ENCODE measurements around the gene CDK13.
"Not testable (repeated sequence)": the region's sequence is repeated elsewhere in the genome, so short reads cannot be mapped to it uniquely, and the experiment has no call there.

CDK13 gene

DNA sequence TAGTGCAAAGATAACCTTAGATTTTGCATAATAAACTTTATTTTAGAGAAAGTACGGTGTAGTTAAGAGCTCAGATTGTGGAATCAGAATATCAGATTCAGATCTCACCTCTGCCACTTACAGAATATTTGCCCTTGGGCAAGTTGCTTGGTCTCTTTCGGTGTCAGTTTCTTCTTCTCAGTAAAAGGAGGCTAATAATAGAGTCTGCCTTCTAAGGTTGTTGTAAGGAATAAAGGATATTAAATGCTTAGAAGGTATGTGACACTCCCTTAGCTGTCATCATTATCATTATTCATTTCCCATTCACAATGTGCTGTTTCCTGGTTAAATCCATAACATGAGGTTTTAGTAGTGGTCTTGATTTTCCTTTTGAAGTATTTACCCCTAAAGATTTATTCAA lies 142.1 kb downstream of the CDK13 start:
- Mint-ChIP-seq H3K4me3 (no peak overlapping the region), H3K4me1 (ENCODE audit: low read depth) (peaks cover 9% of the 10 kb centered on the region), H3K27ac (no peak overlapping the region), H3K36me3 (peaks cover 6% of the 10 kb centered on the region), H3K9me3 (ENCODE audit: low read depth) (no peaks in the 10 kb centered on the region), H3K27me3 (no peaks in the 10 kb centered on the region)

GRCh38 chr7:40093631-40094350 lies 143.7 kb downstream of the CDK13 start:
- no peak overlapping the region for H3K4me3 Mint-ChIP-seq
- H3K27ac Mint-ChIP-seq: no peak overlapping the region
- peaks cover 6% of the 10 kb centered on the region for H3K36me3 Mint-ChIP-seq
- no peaks in the 10 kb centered on the region for H3K9me3 Mint-ChIP-seq (ENCODE audit: low read depth)
- no peaks in the 10 kb centered on the region for H3K27me3 Mint-ChIP-seq
- peaks cover 9% of the 10 kb centered on the region for H3K4me1 Mint-ChIP-seq (ENCODE audit: low read depth)

GRCh38 chr7:40095230-40095629 lies 145.2 kb downstream of the CDK13 start:
- Mint-ChIP-seq H3K27me3 (no peaks in the 10 kb centered on the region), H3K4me1 (ENCODE audit: low read depth) (peaks cover 9% of the 10 kb centered on the region), H3K27ac (no peak overlapping the region), H3K4me3 (no peak overlapping the region), H3K9me3 (ENCODE audit: low read depth) (no peaks in the 10 kb centered on the region), H3K36me3 (peaks cover 6% of the 10 kb centered on the region)

DNA sequence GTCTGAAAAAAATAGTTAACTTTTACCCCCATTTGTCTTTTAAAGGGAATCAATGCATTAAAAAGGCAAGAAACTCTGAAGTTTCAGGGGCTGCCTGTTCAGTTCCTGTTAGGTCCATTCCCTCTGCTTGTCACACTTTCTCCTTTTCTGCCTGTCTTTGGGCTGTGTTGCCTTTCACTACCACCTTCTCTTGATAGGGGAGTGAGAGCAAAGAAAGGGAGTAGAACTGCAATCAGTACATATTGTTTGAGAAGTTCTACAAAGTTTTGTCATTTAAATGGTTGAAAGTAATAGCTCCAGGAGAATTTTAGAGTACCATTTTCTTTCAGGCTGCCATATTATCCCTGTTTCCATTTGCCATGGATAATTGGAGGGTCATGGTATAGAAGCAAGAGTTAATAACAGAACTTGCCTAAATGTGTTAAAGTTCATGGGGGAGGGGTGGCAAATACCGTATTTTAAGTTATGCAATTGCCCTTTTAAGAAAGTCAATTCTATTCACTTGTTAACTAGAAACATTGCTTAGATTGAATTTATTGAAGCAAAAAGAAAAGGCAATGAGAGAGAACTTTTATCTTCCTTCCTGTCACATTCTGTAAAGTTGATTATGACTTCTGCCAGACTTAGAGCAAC lies 145.8 kb downstream of the CDK13 start:
- Mint-ChIP-seq H3K27me3 (no peaks in the 10 kb centered on the region), H3K4me1 (ENCODE audit: low read depth) (peaks cover 9% of the 10 kb centered on the region), H3K27ac (peak overlapping the region; percentile 10), H3K36me3 (peaks cover 6% of the 10 kb centered on the region), H3K9me3 (ENCODE audit: low read depth) (no peaks in the 10 kb centered on the region), H3K4me3 (no peak overlapping the region)

- Mint-ChIP-seq H3K9me3 (ENCODE audit: low read depth) (no peaks in the 10 kb centered on the region), H3K27ac (peak overlapping the region; percentile 34), H3K4me1 (ENCODE audit: low read depth) (peaks cover 9% of the 10 kb centered on the region), H3K27me3 (no peaks in the 10 kb centered on the region), H3K36me3 (peaks cover 5% of the 10 kb centered on the region), H3K4me3 (no peak overlapping the region)
Measured at GRCh38 chr7:40097728-40098127, 147.7 kb downstream of the CDK13 start.

GRCh38 chr7:40098810-40099209 lies 148.8 kb downstream of the CDK13 start:
- Mint-ChIP-seq H3K27ac (no peak overlapping the region), H3K4me1 (ENCODE audit: low read depth) (peaks cover 9% of the 10 kb centered on the region), H3K27me3 (no peaks in the 10 kb centered on the region), H3K4me3 (no peak overlapping the region), H3K9me3 (ENCODE audit: low read depth) (no peaks in the 10 kb centered on the region), H3K36me3 (peaks cover 4% of the 10 kb centered on the region)

DNA sequence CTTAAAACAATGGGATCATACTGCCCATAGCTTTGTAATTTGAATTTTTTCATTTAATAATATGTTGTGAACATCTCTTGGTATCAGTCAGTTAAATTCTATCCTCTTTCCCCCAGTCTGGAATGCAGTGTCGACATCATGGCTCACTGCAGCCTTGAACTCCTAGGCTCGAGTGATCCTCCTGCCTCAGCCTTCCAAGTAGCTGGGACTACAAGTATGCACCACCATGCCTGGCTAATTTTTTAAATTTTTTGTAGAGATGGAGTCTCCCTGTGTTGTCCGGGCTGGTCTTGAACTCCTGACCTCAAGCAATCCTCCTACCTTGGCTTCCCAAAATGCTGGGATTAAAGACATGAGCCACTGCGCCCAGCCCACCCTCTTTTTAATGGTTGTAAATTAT lies 149.8 kb downstream of the CDK13 start:
- Mint-ChIP-seq H3K4me1 (ENCODE audit: low read depth) (peaks cover 7% of the 10 kb centered on the region), H3K4me3 (no peak overlapping the region), H3K9me3 (ENCODE audit: low read depth) (no peaks in the 10 kb centered on the region), H3K36me3 (peaks cover 2% of the 10 kb centered on the region), H3K27ac (no peak overlapping the region), H3K27me3 (no peaks in the 10 kb centered on the region)

DNA sequence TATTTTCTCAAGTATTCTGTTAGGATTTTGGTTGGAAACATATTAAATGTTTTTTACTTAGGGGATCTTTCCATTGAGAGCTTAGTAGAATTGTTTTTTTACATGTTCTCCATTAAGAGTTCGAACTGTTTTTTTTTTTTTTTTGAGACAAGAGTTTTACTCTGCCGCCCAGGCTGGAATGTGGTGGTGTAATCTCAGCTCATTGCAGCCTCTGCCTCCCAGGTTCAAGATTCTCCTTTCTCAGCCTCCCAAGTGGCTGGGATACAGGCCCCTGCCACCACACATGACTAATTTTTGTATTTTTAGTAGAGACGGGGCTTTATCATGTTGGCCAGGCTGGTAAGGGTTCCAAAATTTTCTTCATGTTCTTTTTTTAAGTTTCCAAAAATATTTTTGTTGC lies 151.1 kb downstream of the CDK13 start:
- no peaks in the 10 kb centered on the region for H3K27me3 Mint-ChIP-seq
- H3K9me3 Mint-ChIP-seq (ENCODE audit: low read depth): no peaks in the 10 kb centered on the region

GRCh38 chr7:40102897-40103296 lies 152.8 kb downstream of the CDK13 start:
- H3K36me3 Mint-ChIP-seq: no peaks in the 10 kb centered on the region
- no peak overlapping the region for H3K4me3 Mint-ChIP-seq
- no peaks in the 10 kb centered on the region for H3K4me1 Mint-ChIP-seq (ENCODE audit: low read depth)
- no peaks in the 10 kb centered on the region for H3K27me3 Mint-ChIP-seq
- no peak overlapping the region for H3K27ac Mint-ChIP-seq
- H3K9me3 Mint-ChIP-seq (ENCODE audit: low read depth): no peaks in the 10 kb centered on the region

More for the DNA sequence above, 151.1 kb downstream of the CDK13 start:
- no peak overlapping the region for H3K4me3 Mint-ChIP-seq
- H3K4me1 Mint-ChIP-seq (ENCODE audit: low read depth): peaks cover under 1% of the 10 kb centered on the region
- peaks cover under 1% of the 10 kb centered on the region for H3K36me3 Mint-ChIP-seq
- no peak overlapping the region for H3K27ac Mint-ChIP-seq

DNA sequence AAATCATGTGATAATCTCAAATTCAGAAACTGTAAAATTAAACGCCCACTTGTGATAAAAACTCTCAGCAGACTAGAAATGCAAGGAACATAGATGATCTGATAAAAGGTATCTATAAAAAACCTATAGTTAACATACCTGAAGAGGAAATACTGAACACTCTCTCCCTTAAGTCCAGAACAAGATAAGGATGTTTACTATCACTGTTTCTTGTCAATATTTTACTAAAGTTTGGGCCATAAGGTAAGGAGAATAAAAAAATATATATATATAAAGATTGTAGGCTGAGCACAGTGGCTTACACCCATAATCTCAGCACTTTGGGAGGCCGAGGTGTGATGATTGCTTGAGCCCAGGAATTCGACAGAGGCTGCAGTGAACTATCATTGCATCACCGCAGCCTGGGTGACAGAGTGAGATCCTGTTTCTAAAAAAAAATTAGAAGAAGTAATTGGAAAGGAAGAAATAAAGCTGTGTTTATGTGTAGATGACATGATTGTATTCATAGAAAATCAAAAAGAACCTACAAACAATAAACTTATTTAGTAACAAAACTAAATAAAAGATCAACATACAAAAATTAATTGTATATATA lies 155.9 kb downstream of the CDK13 start:
- no peaks in the 10 kb centered on the region for H3K27me3 Mint-ChIP-seq
- no peak overlapping the region for H3K4me3 Mint-ChIP-seq
- H3K9me3 Mint-ChIP-seq (ENCODE audit: low read depth): no peaks in the 10 kb centered on the region
- H3K4me1 Mint-ChIP-seq (ENCODE audit: low read depth): no peaks in the 10 kb centered on the region
- H3K36me3 Mint-ChIP-seq: peaks cover 4% of the 10 kb centered on the region
- H3K27ac Mint-ChIP-seq: no peak overlapping the region

DNA sequence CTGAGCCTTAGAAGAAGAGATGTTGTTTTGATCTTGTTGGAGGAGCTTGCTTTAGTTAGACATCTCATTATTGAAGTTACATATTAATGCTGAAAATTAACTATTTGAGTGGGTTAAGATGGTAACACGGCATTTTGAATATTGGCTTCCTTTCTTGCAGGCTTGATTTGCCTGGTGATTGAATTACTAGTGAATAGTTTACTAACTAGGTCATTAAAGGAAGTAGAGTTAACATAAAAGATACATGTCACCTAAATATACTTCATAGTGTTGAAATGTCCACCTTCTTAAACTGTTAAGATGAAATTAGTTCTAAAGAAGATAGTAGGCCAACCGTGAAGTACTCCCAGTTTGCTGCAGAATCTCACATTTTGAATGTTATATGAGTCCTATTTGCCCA lies 165.9 kb downstream of the CDK13 start:
- no peaks in the 10 kb centered on the region for H3K9me3 Mint-ChIP-seq (ENCODE audit: low read depth)
- H3K27ac Mint-ChIP-seq: no peak overlapping the region
- no peaks in the 10 kb centered on the region for H3K4me1 Mint-ChIP-seq (ENCODE audit: low read depth)
- H3K27me3 Mint-ChIP-seq: no peaks in the 10 kb centered on the region
- H3K36me3 Mint-ChIP-seq: peaks cover 4% of the 10 kb centered on the region
- no peak overlapping the region for H3K4me3 Mint-ChIP-seq

- H3K27ac Mint-ChIP-seq; H3K4me1 Mint-ChIP-seq (ENCODE audit: low read depth); H3K9me3 Mint-ChIP-seq (ENCODE audit: low read depth); H3K4me3 Mint-ChIP-seq; H3K27me3 Mint-ChIP-seq; H3K36me3 Mint-ChIP-seq: not testable (repeated sequence)
Measured at GRCh38 chr7:40117199-40117598, 167.1 kb downstream of the CDK13 start.

DNA sequence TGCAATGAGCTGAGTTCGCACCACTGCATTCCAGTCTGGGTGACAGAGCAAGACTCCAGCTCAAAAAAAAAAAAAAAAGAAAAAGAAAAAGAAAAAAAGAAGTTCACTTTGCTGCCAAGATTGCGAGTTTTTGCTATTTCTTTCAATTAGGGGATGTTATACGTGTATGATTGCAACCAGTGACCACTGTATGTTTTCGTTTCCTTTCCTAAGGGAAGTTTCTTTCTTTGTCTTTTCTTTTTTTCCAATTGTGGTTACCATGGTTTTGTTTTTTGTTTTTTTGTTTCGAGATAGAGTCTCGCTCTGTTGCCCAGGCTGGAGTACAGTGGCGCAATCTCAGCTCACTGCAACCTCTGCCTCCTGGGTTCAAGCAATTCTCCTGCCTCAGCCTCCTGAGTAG lies 168.1 kb downstream of the CDK13 start:
- H3K27me3 Mint-ChIP-seq; H3K36me3 Mint-ChIP-seq; H3K9me3 Mint-ChIP-seq (ENCODE audit: low read depth); H3K4me3 Mint-ChIP-seq; H3K4me1 Mint-ChIP-seq (ENCODE audit: low read depth); H3K27ac Mint-ChIP-seq: not testable (repeated sequence)

- H3K36me3 Mint-ChIP-seq: peaks cover 3% of the 10 kb centered on the region
- no peaks in the 10 kb centered on the region for H3K9me3 Mint-ChIP-seq (ENCODE audit: low read depth)
- H3K27me3 Mint-ChIP-seq: no peaks in the 10 kb centered on the region
- H3K4me1 Mint-ChIP-seq (ENCODE audit: low read depth): no peaks in the 10 kb centered on the region
- no peak overlapping the region for H3K27ac Mint-ChIP-seq
- H3K4me3 Mint-ChIP-seq: no peak overlapping the region
Measured at GRCh38 chr7:40120020-40120419, 170.0 kb downstream of the CDK13 start.

- not testable (repeated sequence) for H3K9me3 Mint-ChIP-seq (ENCODE audit: low read depth); H3K27me3 Mint-ChIP-seq; H3K36me3 Mint-ChIP-seq; H3K27ac Mint-ChIP-seq; H3K4me3 Mint-ChIP-seq; H3K4me1 Mint-ChIP-seq (ENCODE audit: low read depth)
Measured at GRCh38 chr7:40122100-40122939, 172.3 kb downstream of the CDK13 start.
